Loucy (cell line): ENCODE results near the gene PLA2G5.

Experiments
- H2AFZ ChIP-seq: fragments of 200-600 bp; sonication (generic); 2 replicates; pipeline ENCODE4 v1.6.0; 2016; ENCODE audit warnings: antibody characterized with exemption, mild to moderate bottlenecking, low read length, moderate library complexity
- H3F3A ChIP-seq: fragments of 200-600 bp; 2 replicates; pipeline ENCODE4 v1.6.0; 2016; ENCODE audit warnings: antibody characterized with exemption, low read depth, mild to moderate bottlenecking
- H3K27me3 ChIP-seq: fragments of 200-600 bp; sonication (generic); 2 replicates; pipeline ENCODE4 v1.6.1; 2014; ENCODE audit warnings: low read length, mild to moderate bottlenecking; ENCODE audit not compliant: insufficient read depth, poor library complexity, severe bottlenecking
- H3K36me3 ChIP-seq: fragments of 200-600 bp; sonication (generic); 2 replicates; pipeline ENCODE4 v1.6.1; 2016; ENCODE audit warnings: low read length; ENCODE audit not compliant: insufficient read depth
- H3K4me1 ChIP-seq: fragments of 200-600 bp; sonication (generic); 2 replicates; pipeline ENCODE4 v1.5.1; 2014; ENCODE audit warnings: low read length, mild to moderate bottlenecking; ENCODE audit not compliant: insufficient read depth, poor library complexity, severe bottlenecking
- H3K4me2 ChIP-seq: fragments of 200-600 bp; sonication (generic); 2 replicates; pipeline ENCODE4 v1.6.0; 2014; ENCODE audit warnings: antibody characterized with exemption, low read length, low read depth, mild to moderate bottlenecking; ENCODE audit not compliant: poor library complexity, severe bottlenecking
- H3K4me3 ChIP-seq: fragments of 200-600 bp; sonication (generic); 2 replicates; pipeline ENCODE4 v1.5.1; 2014; ENCODE audit warnings: low read length, mild to moderate bottlenecking, mixed read lengths; ENCODE audit not compliant: poor library complexity, severe bottlenecking
- H3K79me2 ChIP-seq: fragments of 200-600 bp; sonication (generic); 2 replicates; pipeline ENCODE4 v1.6.1; 2014; ENCODE audit warnings: low read length; ENCODE audit not compliant: insufficient read depth
- H3K9ac ChIP-seq: fragments of 200-600 bp; sonication (generic); 2 replicates; pipeline ENCODE4 v1.6.0; 2014; ENCODE audit warnings: mild to moderate bottlenecking, low read depth, low read length, moderate library complexity; ENCODE audit not compliant: poor library complexity, severe bottlenecking
- H3K9me2 ChIP-seq: fragments of 200-600 bp; sonication (generic); replicated peaks from 2 replicates; pipeline ENCODE4 v1.6.1; 2016; ENCODE audit warnings: low read depth, low read length, mixed read lengths
- H3K9me3 ChIP-seq: fragments of 200-600 bp; sonication (generic); 2 replicates; pipeline ENCODE4 v1.6.1; 2014; ENCODE audit warnings: mild to moderate bottlenecking, antibody characterized with exemption, low read length, low read depth; ENCODE audit not compliant: insufficient read depth
- H4K20me1 ChIP-seq: fragments of 200-600 bp; sonication (generic); 2 replicates; pipeline ENCODE4 v1.6.0; 2014; ENCODE audit warnings: antibody characterized with exemption, low read length, mild to moderate bottlenecking; ENCODE audit not compliant: insufficient read depth, poor library complexity, severe bottlenecking
- EZH2phosphoT487 ChIP-seq: fragments of 200-600 bp; IDR thresholded peaks from 2 replicates; pipeline ENCODE4 v1.6.1; 2018; ENCODE audit warnings: antibody characterized with exemption, mild to moderate bottlenecking, moderate library complexity, borderline replicate concordance
- TF ChIP-seq, protein P1 (sequence below): fragments of 200-600 bp; sonication (generic); conservative IDR thresholded peaks from 2 replicates; pipeline ENCODE4 v1.5.1; 2014; ENCODE audit warnings: mild to moderate bottlenecking, antibody characterized with exemption, low read length

The PLA2G5 gene

DNA sequence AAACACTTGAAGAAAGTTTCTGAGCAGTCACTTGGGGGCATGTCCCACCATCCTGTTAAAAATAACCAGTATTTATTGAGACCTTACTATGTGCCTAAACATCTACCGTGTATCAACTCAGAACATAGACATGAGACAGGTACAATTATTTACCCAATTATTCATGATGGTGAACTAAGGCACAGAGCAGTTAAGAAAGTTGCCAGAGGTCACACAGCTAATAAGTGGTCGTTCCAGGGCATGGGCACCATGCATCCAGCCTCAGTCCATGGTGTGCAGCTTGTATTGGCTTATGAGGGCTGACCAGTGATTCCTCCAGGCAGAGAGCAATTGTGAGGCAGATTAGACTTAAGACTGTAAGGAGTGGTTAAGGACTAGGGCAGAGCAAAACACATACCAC lies 5.4 kb downstream of the PLA2G5 start:
- Histone ChIP-seq H3F3A (no peaks in the 10 kb centered on the region), H3K9me3 (no peaks in the 10 kb centered on the region), H4K20me1 (no peaks in the 10 kb centered on the region), H2AFZ (no peak overlapping the region), H3K4me2 (no peak overlapping the region), H3K27me3 (no peaks in the 10 kb centered on the region), H3K4me1 (peaks cover 2% of the 10 kb centered on the region), H3K79me2 (no peaks in the 10 kb centered on the region), H3K36me3 (no peaks in the 10 kb centered on the region), H3K4me3 (no peak overlapping the region), H3K9me2 (no peaks in the 10 kb centered on the region), H3K9ac (no peak overlapping the region)
- TF ChIP-seq EZH2phosphoT487 = no peak
- TF ChIP-seq, protein P1, sequence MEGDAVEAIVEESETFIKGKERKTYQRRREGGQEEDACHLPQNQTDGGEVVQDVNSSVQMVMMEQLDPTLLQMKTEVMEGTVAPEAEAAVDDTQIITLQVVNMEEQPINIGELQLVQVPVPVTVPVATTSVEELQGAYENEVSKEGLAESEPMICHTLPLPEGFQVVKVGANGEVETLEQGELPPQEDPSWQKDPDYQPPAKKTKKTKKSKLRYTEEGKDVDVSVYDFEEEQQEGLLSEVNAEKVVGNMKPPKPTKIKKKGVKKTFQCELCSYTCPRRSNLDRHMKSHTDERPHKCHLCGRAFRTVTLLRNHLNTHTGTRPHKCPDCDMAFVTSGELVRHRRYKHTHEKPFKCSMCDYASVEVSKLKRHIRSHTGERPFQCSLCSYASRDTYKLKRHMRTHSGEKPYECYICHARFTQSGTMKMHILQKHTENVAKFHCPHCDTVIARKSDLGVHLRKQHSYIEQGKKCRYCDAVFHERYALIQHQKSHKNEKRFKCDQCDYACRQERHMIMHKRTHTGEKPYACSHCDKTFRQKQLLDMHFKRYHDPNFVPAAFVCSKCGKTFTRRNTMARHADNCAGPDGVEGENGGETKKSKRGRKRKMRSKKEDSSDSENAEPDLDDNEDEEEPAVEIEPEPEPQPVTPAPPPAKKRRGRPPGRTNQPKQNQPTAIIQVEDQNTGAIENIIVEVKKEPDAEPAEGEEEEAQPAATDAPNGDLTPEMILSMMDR = no peak

DNA sequence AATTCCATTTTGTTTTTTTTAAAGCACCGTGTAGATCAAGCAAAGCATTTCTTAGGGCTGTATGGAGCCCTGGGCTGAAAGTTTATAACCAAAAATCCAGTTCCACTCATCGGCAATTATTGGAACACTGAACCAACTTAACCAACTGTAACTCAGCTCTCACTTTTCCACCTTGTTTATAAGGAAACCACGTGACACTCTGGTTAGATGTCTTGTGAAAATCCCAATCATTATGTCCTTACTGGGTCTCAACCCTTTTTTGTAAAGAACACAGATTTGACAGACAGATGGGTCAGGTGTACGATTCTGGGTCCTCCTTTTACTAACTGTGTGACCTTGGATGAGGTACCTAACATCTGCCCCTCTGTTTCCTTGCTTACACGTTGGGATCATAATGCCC lies 6.2 kb downstream of the PLA2G5 start:
- no peak for TF ChIP-seq EZH2phosphoT487
- TF ChIP-seq, protein P1 = no peak
- Histone ChIP-seq H3F3A (no peaks in the 10 kb centered on the region), H3K27me3 (no peaks in the 10 kb centered on the region), H3K4me1 (peaks cover 11% of the 10 kb centered on the region), H3K9ac (no peak overlapping the region), H3K4me3 (no peak overlapping the region), H3K9me2 (no peaks in the 10 kb centered on the region), H3K79me2 (no peaks in the 10 kb centered on the region), H4K20me1 (no peaks in the 10 kb centered on the region), H3K36me3 (no peaks in the 10 kb centered on the region), H2AFZ (no peak overlapping the region), H3K9me3 (no peaks in the 10 kb centered on the region), H3K4me2 (no peak overlapping the region)

DNA sequence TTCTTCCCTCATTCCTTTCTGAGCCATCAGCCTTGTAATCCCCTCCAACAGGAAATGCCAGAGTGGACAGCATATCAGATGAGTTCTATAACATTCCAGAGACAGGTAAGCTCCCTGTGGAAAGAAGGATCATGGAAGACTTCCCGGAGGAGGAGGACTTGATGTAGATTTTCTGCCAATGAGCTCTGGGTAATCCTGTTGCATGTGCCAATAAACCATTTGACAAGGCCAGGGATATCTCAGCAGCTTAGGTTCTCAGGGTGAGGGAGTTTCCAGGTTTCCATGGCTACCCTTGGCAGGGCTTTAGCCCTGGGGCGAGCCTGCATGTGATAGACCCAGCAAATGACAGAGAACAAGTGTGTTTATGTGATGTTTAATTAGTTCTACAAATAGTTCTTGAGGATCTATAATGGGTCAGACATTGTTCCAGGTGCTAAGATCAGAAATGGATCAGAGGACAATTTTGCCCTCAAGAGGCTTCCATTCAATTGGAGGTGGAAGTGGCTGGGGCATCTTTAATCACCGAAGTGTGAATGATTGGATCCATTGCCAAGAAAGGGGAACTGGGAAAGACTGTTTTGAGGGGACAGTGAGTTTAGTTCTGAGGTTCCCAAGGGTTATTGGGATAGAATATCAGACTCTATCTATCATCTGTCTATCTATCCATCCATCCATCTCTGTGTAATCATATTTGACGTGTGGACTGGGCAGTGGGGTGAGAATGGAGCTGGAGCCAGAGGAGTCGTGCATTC lies 6.9 kb downstream of the PLA2G5 start:
- H3K9ac ChIP-seq = no peak overlapping the region
- H3K4me1 ChIP-seq = peaks cover 14% of the 10 kb centered on the region
- no peaks in the 10 kb centered on the region for H3K27me3 ChIP-seq
- no peaks in the 10 kb centered on the region for H3K9me2 ChIP-seq
- no peak overlapping the region for H3K4me3 ChIP-seq
- H4K20me1 ChIP-seq = no peaks in the 10 kb centered on the region
- H3K79me2 ChIP-seq = no peaks in the 10 kb centered on the region
- no peaks in the 10 kb centered on the region for H3K9me3 ChIP-seq
- no peaks in the 10 kb centered on the region for H3F3A ChIP-seq
- H3K36me3 ChIP-seq = no peaks in the 10 kb centered on the region
- H3K4me2 ChIP-seq = no peak overlapping the region
- H2AFZ ChIP-seq = no peak overlapping the region
- TF ChIP-seq EZH2phosphoT487 = no peak
- TF ChIP-seq, protein P1 = no peak
